ACHN (cell line): ENCODE results near the gene NMUR1.
A peak's percentile ranks its signal among the peaks of the same experiment; 100 is the strongest.

Experiments used
- DNase-seq: peaks from one replicate; pipeline ENCODE4 v3.0.0-alpha.2; 2015
- in situ Hi-C: cut with HindIII; loops from 2 replicates; pipeline ENCODE4 v1.10.0; 2017; ENCODE audit warnings: low sequenced_read_pairs, low pct_ligation_motif_present, low pct_unique_long_range_greater_than_20kb

NMUR1 gene

GRCh38 chr2:231554748-231555545 lies 24.7 kb upstream of the NMUR1 start:
- no peak for DNase-seq
- in situ Hi-C loops = no loop called here

- in situ Hi-C loops = no loop called here
- no peak for DNase-seq
These were observed 24.1 kb upstream of the NMUR1 start for GRCh38 chr2:231554327-231554726.

DNA sequence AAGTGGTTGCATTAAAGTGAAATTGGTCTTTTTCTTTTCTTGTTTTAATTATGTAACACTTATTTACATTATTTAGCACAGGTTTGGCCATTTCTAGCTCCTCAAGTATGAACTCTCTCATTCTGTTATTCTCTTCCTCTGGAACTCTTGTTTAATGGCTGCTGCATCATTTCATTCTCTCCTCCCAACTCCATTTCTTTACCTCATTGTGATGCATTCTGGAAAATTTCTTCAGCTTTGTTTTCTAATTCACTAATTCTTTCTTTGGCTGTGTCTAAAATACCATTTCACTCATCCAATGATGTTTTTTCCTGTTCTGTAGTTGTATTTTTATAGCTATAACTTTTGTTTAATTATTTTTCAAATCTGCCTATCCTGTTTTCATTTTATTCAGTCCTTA lies 22.5 kb upstream of the NMUR1 start:
- DNase-seq = no peak

DNA sequence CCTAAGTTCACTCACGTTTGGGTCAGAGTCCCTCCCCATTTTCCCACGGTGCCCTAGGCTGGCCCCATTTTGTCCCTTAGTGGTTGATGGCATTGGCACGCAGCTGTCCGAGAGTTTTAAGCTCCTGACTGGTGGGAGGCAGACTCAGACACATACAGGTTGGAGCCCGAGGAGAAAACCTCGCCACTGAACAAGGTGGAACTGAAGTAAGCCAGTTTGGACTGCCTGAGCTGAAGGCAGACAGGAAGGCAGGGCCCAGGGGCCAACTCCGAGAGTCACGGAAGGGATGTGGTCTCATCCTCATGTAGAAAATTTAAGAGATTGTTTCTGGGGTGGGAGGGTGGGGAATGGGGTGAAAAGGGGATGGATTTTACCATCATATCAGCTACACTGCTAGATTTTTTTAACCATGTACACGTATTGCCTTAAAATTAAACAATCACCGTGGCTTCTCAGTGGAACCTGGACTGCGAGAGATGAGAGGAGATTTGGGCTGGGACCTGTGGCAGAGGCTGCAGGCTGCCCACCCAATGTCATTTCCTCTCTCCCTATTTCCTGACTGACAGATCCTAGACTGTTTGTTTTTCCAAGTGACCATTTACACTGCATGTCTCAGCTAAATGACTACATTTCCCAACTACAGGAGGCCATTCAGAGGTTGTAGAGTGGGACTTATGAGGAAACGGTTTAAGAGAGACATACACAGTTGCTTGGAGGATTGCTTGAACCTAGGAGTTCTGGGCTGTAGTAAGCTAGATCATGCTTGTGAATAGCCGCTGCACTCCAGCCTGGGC lies 19.4 kb upstream of the NMUR1 start:
- in situ Hi-C loops = no loop called here
- no peak for DNase-seq

More for the DNA sequence above, 22.5 kb upstream of the NMUR1 start:
- in situ Hi-C loops = no loop called here

DNA sequence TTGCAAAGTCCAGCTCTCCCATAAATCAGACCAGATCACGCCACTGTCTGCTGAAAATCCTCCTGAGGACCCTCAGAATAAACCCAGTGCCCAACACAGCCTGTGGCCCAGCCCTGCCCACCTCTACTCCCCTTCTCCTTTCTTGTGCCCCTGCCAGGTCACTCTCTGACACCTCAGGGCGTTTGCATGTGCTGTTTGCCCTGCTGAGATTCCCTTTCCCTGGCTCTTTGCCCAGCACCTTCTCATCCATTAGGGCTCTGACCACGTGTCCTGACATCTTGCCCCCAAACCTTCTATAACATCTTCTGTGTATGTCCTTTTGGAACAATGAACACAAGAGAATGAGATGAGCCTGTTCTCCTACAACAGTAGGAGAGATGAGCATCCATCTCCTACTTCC lies 18.5 kb upstream of the NMUR1 start:
- in situ Hi-C loops = no loop called here
- no peak for DNase-seq

GRCh38 chr2:231547315-231548110 lies 17.3 kb upstream of the NMUR1 start:
- no peak for DNase-seq
- in situ Hi-C loops = no loop called here

- in situ Hi-C loops = no loop called here
- no peak for DNase-seq
These were observed 15.9 kb upstream of the NMUR1 start for GRCh38 chr2:231546014-231546715.

GRCh38 chr2:231545105-231545902 lies 15.1 kb upstream of the NMUR1 start:
- DNase-seq = no peak
- in situ Hi-C loops = no loop called here

DNA sequence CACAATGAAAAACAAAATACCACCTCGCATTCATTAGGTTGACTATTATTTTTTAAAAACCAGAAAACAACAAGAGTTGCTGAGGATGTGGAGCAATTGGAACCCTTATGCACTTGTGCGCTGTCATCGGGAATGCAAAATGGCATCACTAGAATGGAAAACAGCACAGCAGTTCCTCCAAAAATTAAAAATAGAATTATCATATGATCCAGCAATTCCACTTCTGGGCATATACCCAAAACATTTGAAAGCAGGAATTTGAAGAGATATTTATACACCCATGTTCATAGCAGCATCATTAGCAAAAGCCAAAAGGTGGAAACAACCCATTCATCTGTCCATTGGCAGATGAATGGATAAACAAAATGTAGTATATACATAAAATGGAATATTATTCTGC lies 11.9 kb upstream of the NMUR1 start:
- DNase-seq = no peak
- in situ Hi-C loops = no loop called here

DNA sequence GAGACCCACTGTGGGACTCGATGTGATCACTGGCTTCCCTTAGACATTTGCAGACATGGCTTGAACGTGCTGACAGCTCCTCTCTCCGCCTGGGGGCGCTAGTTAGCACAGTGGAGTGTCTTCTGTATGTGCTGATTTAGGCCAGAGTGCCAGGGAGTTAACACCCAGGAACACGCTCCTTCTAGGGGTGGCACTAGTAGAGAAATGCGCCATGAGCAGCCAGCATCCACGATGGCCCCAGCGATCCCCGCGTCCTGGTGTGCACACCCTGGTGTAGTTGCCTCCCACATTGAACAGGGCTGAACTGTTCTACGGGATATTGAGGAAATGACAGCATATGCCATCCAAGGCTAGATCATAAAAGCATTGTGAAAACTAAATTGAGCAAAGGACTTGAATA lies 11.4 kb upstream of the NMUR1 start:
- in situ Hi-C loops = no loop called here
- peak; percentile 10 for DNase-seq

DNA sequence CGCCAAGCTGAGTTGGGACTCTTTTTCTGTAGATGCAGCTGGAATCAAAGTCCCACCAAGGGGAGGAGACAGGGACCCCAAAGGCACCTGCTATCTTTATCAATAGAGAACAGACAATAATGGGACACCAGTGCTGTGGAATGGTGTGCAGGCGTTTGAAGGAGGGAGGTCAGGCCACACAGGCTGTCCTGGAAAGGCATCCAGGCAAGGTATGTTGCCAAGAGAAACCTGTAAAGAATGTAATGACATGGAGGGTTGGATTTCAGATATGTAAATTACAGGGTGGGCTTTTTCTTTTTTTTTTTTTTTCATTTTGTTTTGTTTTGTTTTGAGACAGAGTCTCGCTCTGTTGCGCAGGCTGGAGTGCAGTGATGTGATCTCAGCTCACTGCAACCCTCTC lies 9.7 kb upstream of the NMUR1 start:
- no peak for DNase-seq
- in situ Hi-C loops = no loop called here

DNA sequence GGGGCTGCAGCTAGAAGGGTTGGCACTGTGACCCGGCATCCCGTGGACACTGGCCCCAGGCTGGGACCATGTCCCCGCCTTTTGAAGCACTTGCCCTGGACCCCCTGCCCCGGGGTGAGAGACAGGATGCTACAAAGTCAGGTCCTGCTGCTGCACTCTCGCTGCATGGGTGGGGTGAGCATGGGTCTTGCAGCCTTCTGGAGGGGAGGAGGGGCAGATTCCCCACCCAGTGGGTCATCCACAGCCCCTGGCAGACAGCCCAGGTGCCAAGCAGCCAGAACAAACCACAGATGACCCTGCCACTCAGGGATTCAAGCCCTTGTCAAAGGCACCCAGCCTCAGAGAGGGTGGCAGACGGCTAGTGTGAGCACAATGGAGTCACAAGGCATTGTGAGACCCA lies 5.7 kb upstream of the NMUR1 start:
- no peak for DNase-seq
- in situ Hi-C loops = no loop called here

GRCh38 chr2:231533777-231534125 lies 3.5 kb upstream of the NMUR1 start:
- no peak for DNase-seq
- in situ Hi-C loops = no loop called here

DNA sequence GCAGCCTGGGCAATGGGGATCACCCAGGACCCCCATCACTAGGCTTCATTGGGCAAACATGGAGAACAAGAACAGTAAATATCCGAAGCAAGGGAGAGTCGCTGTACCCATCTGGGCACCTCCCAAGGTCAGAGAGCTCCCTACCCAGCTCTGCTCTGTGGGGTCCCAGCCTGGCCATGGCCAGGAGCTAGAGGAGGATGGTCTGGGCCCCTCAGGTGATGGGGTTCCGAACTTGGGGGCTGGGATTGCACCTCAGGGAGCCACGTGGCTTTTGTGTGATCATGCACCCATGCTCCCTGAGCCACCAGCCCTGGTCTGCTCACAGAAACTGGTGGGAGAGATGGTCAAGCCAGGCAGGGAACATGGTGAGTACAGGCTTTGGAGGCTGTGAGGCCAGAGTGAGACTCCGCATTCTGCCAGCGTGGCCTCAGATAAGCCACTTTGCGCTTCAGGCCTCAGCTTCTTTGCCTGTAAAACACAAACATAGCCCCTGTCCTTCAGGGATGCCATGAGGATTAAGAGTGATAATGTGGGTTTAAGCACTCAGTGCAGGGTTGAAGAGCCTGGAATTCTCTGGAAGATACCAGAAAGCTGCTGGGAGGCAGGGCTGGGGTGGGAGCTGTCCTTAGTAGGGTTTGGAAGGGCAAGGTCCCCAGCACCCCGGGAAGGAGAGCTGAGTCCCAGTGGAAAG lies 3.0 kb upstream of the NMUR1 start:
- in situ Hi-C loops = no loop called here
- DNase-seq = no peak

DNA sequence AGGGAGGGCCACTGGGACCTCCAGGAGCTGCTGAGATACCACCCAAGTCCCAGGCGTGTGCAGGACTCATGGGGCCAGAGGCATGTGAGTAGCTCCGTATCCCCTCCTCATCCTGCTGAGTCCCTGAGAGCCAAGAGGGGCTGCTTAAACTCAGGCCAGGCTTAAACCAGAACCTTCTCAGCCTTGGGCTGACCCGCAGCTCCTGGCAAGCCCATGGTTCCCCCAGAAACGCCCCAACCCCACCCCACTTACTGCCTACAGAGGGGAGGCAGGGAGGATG lies 2.5 kb upstream of the NMUR1 start:
- in situ Hi-C loops = no loop called here
- no peak for DNase-seq

DNA sequence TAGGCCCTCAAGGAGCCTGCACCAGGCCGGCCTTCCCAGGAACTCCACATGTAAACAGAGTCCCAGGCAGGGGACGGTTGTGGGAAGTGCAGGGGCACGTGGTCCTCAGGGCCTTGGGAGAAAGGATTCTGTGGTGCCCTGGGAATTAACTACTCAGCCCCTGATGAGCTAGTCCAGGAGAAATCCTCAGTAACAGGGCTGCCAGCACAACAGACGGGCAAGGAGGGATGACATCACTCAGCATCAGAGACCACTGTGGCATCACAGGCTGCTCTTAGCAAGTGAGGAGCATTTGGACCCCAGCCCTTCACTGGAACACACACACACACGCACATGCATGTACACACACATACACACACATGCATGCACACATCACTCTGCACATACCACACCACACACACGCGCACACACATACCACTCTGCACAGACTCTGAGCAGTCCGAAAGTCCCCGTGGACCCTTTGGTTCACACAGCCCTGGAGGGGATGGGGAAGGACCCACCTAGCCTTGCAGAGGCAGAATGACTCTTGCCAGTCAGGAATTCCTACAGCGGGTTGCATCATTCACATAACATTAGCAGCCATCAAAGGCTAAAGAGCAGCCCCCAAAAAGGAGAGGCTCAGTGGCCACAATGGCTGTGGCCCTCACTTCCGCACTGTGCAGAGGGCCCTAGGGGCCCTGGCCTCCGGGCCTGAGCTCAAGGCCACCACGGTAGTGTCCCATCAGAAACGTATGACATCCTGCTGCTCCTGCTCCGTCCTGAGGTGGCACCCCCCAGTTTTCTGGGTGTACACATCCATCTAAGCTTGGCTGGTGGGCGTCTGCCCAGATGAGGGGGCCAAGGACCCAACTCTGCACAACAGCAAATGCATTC lies 1.9 kb upstream of the NMUR1 start:
- DNase-seq = no peak
- in situ Hi-C loops = no loop called here

DNA sequence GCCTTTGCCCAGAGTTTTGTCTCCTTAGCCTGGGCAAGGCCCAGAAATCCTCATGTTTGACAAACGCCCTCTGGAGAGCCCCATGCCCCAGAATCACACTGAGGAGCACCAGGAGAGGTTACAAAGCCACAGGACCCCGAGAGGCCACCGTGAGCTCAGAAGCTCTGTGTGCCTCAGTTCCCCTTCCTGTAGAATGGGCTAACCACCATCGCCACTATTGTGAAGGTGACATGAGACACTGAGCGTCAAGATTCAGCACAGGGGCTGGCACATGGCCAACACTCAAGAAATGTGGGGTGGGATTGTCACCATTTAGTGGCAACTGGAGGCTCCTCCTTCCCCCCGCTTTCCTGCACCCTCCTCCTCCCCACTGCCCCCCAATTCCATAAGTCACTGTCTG lies 1.2 kb upstream of the NMUR1 start:
- DNase-seq = no peak
- in situ Hi-C loops = no loop called here
